SK-N-SH treated with all-trans-retinoic acid at 6 μM for 48 hours (cell line): ENCODE data around the gene ALG2.

ENCODE experiments used
- ATAC-seq: fragments of 200-7000 bp; cut with Tn5 transposase; 3 replicates; pipeline ENCODE4 v1.9.1; 2020; ENCODE audit warnings: mild to moderate bottlenecking, moderate library complexity
- BACH2 ChIP-seq: fragments of 250-450 bp; sonication (Bioruptor Pico); IDR thresholded peaks from 2 replicates; pipeline ENCODE4 v1.9.0; 2021; ENCODE audit warnings: mild to moderate bottlenecking, borderline replicate concordance
- CSDC2 ChIP-seq: fragments of 250-450 bp; sonication (Bioruptor Pico); IDR thresholded peaks from 2 replicates; pipeline ENCODE4 v1.5.0; 2020; ENCODE audit warnings: mild to moderate bottlenecking, moderate library complexity
- ESRRG ChIP-seq: fragments of 250-450 bp; sonication (Bioruptor Pico); IDR thresholded peaks from 2 replicates; pipeline ENCODE4 v1.6.1; 2021; ENCODE audit warnings: mild to moderate bottlenecking
- GLIS3 ChIP-seq: fragments of 250-450 bp; sonication (Bioruptor Pico); IDR thresholded peaks from 2 replicates; pipeline ENCODE4 v1.5.0; 2020; ENCODE audit warnings: mild to moderate bottlenecking, moderate library complexity
- PPARA ChIP-seq: fragments of 250-450 bp; sonication (Bioruptor Pico); IDR thresholded peaks from 2 replicates; pipeline ENCODE4 v1.5.0; 2020; ENCODE audit warnings: mild to moderate bottlenecking, borderline replicate concordance
- RARB ChIP-seq: fragments of 250-450 bp; sonication (Bioruptor Pico); IDR thresholded peaks from 2 replicates; pipeline ENCODE4 v1.8.0; 2021; ENCODE audit warnings: mild to moderate bottlenecking, moderate library complexity
- TCF4 ChIP-seq: fragments of 250-450 bp; sonication (Bioruptor Pico); IDR thresholded peaks from 2 replicates; pipeline ENCODE4 v1.8.0; 2021; ENCODE audit warnings: mild to moderate bottlenecking, moderate library complexity, borderline replicate concordance
- TOX ChIP-seq: fragments of 250-450 bp; sonication (Bioruptor Pico); IDR thresholded peaks from 2 replicates; pipeline ENCODE4 v1.8.0; 2021; ENCODE audit warnings: mild to moderate bottlenecking, moderate library complexity, borderline replicate concordance
- ZC3H10 ChIP-seq: fragments of 250-450 bp; sonication (Bioruptor Pico); IDR thresholded peaks from 2 replicates; pipeline ENCODE4 v1.5.1; 2021; ENCODE audit warnings: mild to moderate bottlenecking, moderate library complexity
- ZFP30 ChIP-seq: fragments of 450-650 bp; formaldehyde crosslinking; IDR thresholded peaks from 2 replicates; pipeline ENCODE4 v1.5.0; 2022; ENCODE audit warnings: mild to moderate bottlenecking, moderate library complexity
- ZNF565 ChIP-seq: fragments of 450-650 bp; formaldehyde crosslinking; conservative IDR thresholded peaks from 2 replicates; pipeline ENCODE4 v1.5.0; 2020; ENCODE audit warnings: low read depth, mild to moderate bottlenecking, moderate library complexity
- ZNF70 ChIP-seq: fragments of 450-650 bp; formaldehyde crosslinking; IDR thresholded peaks from 2 replicates; pipeline ENCODE4 v1.5.0; 2020; ENCODE audit warnings: mild to moderate bottlenecking, moderate library complexity
- ZNF8 ChIP-seq: fragments of 450-650 bp; formaldehyde crosslinking; IDR thresholded peaks from 2 replicates; pipeline ENCODE4 v1.5.0; 2020; ENCODE audit warnings: mild to moderate bottlenecking, moderate library complexity
- TF ChIP-seq, protein P1 (sequence below): fragments of 250-450 bp; sonication (Bioruptor Pico); IDR thresholded peaks from 2 replicates; pipeline ENCODE4 v1.5.1; 2021; ENCODE audit warnings: mild to moderate bottlenecking, moderate library complexity
- TF ChIP-seq, protein P2 (sequence below): fragments of 250-450 bp; sonication (Bioruptor Pico); IDR thresholded peaks from 2 replicates; pipeline ENCODE4 v1.5.1; 2020; ENCODE audit warnings: low read depth, mild to moderate bottlenecking, moderate library complexity
- TF ChIP-seq, protein P3 (sequence below): fragments of 250-450 bp; sonication (Bioruptor Pico); IDR thresholded peaks from 2 replicates; pipeline ENCODE4 v1.5.0; 2020; ENCODE audit warnings: mild to moderate bottlenecking, moderate library complexity
- TF ChIP-seq, protein P4 (sequence below): fragments of 250-450 bp; sonication (Bioruptor Pico); IDR thresholded peaks from 2 replicates; pipeline ENCODE4 v1.8.0; 2020; ENCODE audit warnings: mild to moderate bottlenecking, moderate library complexity, borderline replicate concordance
- TF ChIP-seq, protein P5 (sequence below): fragments of 250-450 bp; sonication (Bioruptor Pico); IDR thresholded peaks from 2 replicates; pipeline ENCODE4 v1.8.0; 2021; ENCODE audit warnings: low read depth, mild to moderate bottlenecking, moderate library complexity, borderline replicate concordance

Gene ALG2

DNA sequence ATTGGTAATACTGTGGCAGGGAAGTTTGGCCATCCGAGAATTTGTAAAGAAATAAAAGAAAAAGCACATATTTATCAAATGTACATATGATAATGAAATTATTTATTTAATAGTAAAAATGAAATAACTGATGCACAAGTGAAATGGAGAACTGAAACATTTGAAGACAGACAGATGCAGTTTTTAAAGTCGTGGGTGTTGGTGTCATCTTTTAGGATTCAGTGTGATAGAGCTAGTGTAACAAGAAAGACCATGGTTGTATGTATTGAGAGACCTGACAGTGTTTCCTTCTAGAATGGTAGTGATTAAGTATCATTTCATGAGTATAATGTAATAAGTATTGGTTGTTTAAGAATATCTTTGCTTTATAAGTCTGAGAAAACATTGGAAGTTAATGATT lies 2.7 kb upstream of the ALG2 start (continued):
- TF ChIP-seq, protein P1, sequence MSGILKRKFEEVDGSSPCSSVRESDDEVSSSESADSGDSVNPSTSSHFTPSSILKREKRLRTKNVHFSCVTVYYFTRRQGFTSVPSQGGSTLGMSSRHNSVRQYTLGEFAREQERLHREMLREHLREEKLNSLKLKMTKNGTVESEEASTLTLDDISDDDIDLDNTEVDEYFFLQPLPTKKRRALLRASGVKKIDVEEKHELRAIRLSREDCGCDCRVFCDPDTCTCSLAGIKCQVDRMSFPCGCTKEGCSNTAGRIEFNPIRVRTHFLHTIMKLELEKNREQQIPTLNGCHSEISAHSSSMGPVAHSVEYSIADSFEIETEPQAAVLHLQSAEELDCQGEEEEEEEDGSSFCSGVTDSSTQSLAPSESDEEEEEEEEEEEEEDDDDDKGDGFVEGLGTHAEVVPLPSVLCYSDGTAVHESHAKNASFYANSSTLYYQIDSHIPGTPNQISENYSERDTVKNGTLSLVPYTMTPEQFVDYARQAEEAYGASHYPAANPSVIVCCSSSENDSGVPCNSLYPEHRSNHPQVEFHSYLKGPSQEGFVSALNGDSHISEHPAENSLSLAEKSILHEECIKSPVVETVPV (CRISPR knock-in tag): no peak
- TF ChIP-seq ESRRG (CRISPR knock-in tag) (no peak), ZNF565 (CRISPR knock-in tag) (no peak), TCF4 (CRISPR knock-in tag) (no peak)
- TF ChIP-seq, protein P2, sequence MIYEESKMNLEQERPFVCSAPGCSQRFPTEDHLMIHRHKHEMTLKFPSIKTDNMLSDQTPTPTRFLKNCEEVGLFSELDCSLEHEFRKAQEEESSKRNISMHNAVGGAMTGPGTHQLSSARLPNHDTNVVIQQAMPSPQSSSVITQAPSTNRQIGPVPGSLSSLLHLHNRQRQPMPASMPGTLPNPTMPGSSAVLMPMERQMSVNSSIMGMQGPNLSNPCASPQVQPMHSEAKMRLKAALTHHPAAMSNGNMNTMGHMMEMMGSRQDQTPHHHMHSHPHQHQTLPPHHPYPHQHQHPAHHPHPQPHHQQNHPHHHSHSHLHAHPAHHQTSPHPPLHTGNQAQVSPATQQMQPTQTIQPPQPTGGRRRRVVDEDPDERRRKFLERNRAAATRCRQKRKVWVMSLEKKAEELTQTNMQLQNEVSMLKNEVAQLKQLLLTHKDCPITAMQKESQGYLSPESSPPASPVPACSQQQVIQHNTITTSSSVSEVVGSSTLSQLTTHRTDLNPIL (CRISPR knock-in tag): no peak
- TF ChIP-seq, protein P3, sequence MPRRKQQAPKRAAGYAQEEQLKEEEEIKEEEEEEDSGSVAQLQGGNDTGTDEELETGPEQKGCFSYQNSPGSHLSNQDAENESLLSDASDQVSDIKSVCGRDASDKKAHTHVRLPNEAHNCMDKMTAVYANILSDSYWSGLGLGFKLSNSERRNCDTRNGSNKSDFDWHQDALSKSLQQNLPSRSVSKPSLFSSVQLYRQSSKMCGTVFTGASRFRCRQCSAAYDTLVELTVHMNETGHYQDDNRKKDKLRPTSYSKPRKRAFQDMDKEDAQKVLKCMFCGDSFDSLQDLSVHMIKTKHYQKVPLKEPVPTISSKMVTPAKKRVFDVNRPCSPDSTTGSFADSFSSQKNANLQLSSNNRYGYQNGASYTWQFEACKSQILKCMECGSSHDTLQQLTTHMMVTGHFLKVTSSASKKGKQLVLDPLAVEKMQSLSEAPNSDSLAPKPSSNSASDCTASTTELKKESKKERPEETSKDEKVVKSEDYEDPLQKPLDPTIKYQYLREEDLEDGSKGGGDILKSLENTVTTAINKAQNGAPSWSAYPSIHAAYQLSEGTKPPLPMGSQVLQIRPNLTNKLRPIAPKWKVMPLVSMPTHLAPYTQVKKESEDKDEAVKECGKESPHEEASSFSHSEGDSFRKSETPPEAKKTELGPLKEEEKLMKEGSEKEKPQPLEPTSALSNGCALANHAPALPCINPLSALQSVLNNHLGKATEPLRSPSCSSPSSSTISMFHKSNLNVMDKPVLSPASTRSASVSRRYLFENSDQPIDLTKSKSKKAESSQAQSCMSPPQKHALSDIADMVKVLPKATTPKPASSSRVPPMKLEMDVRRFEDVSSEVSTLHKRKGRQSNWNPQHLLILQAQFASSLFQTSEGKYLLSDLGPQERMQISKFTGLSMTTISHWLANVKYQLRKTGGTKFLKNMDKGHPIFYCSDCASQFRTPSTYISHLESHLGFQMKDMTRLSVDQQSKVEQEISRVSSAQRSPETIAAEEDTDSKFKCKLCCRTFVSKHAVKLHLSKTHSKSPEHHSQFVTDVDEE (CRISPR knock-in tag): no peak

DNA sequence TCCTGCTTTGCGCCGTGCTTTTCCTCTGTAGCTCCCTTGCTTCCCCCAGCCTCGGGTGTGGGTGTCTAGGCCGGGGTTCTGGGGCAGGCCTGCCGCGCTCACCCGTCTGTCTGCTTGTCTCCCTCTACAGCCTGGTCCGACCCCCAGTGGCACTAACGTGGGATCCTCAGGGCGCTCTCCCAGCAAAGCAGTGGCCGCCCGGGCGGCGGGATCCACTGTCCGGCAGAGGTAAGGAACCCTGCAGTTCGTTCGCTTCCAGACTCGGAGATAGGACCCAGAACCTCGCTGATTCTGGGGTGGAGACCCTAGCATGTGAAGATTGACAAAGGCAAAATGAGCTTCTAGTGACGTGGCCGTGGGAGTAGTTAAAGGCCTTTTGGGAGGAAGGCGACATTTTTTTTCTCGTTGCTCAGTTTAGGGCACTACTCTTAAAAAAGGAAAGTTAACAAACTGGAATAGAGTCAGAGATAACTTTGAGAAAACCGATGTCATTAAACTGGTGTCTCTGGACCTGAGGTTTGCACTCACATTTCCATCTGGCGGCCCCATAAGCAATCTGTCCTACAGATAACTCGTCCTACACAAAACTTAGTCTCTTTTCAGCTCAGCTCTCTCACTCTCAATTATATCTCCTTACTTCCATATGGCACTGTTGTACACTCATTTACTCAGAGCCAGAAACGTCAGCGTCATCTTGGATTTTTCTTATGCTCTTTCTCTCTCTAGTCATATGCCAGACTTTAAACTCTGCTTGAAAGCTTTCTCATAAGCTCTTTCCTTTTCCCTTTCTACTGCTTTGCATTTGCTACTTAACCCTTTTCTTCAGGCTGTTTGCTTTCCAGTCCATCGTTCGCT lies 901 bp upstream of the ALG2 start:
- TF ChIP-seq ZC3H10: no peak
- TF ChIP-seq PPARA (CRISPR knock-in tag): no peak
- TF ChIP-seq TCF4 (CRISPR knock-in tag): no peak
- no peak for TF ChIP-seq BACH2 (CRISPR knock-in tag)
- TF ChIP-seq GLIS3 (CRISPR knock-in tag): no peak
- TF ChIP-seq, protein P4, sequence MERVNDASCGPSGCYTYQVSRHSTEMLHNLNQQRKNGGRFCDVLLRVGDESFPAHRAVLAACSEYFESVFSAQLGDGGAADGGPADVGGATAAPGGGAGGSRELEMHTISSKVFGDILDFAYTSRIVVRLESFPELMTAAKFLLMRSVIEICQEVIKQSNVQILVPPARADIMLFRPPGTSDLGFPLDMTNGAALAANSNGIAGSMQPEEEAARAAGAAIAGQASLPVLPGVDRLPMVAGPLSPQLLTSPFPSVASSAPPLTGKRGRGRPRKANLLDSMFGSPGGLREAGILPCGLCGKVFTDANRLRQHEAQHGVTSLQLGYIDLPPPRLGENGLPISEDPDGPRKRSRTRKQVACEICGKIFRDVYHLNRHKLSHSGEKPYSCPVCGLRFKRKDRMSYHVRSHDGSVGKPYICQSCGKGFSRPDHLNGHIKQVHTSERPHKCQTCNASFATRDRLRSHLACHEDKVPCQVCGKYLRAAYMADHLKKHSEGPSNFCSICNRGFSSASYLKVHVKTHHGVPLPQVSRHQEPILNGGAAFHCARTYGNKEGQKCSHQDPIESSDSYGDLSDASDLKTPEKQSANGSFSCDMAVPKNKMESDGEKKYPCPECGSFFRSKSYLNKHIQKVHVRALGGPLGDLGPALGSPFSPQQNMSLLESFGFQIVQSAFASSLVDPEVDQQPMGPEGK: no peak
- TF ChIP-seq, protein P2 (CRISPR knock-in tag): no peak
- no peak for TF ChIP-seq TOX (CRISPR knock-in tag)
- no peak for TF ChIP-seq ZNF70 (CRISPR knock-in tag)
- TF ChIP-seq CSDC2 (CRISPR knock-in tag): no peak
- no peak for TF ChIP-seq ZFP30 (CRISPR knock-in tag)
- no peak for TF ChIP-seq ESRRG (CRISPR knock-in tag)
- no peak for TF ChIP-seq ZNF8
- TF ChIP-seq RARB: no peak
- TF ChIP-seq, all 23 proteins: peak for 0
- no peak for ATAC-seq

DNA sequence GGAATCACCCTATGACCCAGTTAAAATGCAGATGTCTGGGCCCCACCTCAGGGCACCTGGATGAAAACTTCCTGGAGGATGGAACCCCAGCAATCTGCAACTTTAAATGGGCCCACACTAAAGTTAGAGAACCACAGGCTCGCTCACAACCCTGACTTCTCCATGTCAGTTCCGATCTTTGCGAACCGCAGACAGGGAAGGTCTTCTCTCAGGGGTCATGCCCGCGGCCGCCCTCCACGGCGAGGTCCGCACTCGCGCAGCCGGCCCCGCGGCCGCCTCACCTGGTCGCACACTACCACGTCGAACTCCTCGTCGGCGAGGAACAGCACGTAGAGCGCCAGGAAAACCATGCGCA lies 499 bp downstream of the ALG2 start:
- TF ChIP-seq, protein P5, sequence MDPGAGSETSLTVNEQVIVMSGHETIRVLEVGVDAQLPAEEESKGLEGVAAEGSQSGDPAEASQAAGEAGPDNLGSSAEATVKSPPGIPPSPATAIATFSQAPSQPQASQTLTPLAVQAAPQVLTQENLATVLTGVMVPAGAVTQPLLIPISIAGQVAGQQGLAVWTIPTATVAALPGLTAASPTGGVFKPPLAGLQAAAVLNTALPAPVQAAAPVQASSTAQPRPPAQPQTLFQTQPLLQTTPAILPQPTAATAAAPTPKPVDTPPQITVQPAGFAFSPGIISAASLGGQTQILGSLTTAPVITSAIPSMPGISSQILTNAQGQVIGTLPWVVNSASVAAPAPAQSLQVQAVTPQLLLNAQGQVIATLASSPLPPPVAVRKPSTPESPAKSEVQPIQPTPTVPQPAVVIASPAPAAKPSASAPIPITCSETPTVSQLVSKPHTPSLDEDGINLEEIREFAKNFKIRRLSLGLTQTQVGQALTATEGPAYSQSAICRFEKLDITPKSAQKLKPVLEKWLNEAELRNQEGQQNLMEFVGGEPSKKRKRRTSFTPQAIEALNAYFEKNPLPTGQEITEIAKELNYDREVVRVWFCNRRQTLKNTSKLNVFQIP (CRISPR knock-in tag): no peak
- TF ChIP-seq GLIS3 (CRISPR knock-in tag): no peak
- TF ChIP-seq, protein P1 (CRISPR knock-in tag): no peak
- TF ChIP-seq, all 23 proteins: peak for 0
- ATAC-seq: no peak
